ENCODE data around the gene CDYL.

- TF ChIP-seq CTCF (IDR thresholded peaks at IDR 0.05), result no peak
- TF ChIP-seq POLR2A (IDR thresholded peaks at IDR 0.05), result no peak
These were observed 161.2 kb downstream of the CDYL start for GRCh38 chr6:4937414-4937813.

Measured in lower leg skin (tissue), 3 donors.